HG03457 (cell line): ENCODE measurements around the gene TXNRD3.
"Not testable (repeated sequence)": the region's sequence is repeated elsewhere in the genome, so short reads cannot be mapped to it uniquely, and the experiment has no call there.

Experiments used
- ATAC-seq: cut with Tn5 transposase; IDR thresholded peaks from one replicate; pipeline ENCODE4 v1.9.1; 2021; ENCODE audit warnings: moderate number of reproducible peaks; ENCODE audit not compliant: unreplicated experiment

TXNRD3 gene

GRCh38 chr3:126604691-126605090 is 50.2 kb downstream of the TXNRD3 start:
- ATAC-seq: no peak

DNA sequence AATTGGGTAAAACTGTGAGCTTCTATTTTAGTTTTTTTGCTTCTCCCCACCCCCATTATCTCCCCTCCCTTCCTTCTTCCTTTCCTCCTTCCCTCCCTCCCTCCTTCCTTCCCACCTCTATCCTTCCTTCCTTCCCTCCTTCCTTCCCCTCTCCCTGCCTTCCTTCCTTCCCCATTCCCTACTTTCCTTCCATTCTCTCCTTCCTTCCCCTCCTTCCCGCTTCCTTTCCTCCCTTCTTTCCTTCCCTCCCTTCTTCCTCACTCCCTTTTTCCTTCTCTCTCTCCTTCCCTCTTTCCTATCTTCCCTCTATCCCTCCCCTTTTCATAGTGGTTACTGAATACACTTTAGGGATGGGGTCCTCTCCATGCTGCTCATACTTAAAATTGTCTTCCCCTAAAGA is 55.8 kb downstream of the TXNRD3 start:
- ATAC-seq: no peak

- ATAC-seq: not testable (repeated sequence)
These were observed 59.4 kb downstream of the TXNRD3 start for GRCh38 chr3:126595479-126595878.

DNA sequence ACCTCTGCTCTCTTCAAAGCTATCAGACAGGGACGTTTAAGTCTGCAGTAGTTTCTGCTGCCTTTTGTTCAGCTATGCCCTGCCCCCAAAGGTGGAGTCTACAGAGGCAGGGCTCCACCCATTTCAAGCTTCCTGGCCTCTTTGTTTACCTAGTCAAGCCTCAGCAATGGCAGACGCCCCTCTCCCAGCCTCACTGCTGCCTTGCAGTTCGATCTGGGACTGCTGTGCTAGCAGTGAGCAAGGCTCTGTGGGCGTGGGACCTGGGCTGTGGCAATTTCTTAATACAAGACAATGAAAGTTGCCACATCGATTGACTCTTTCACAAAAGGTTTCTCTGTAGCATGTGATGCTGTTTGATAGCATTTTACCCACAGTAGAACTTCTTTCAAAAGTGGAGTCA is 63.4 kb downstream of the TXNRD3 start:
- ATAC-seq: not testable (repeated sequence)

GRCh38 chr3:126582311-126582710 is 72.6 kb downstream of the TXNRD3 start:
- ATAC-seq: no peak

GRCh38 chr3:126581569-126581968 is 73.4 kb downstream of the TXNRD3 start:
- no peak for ATAC-seq

DNA sequence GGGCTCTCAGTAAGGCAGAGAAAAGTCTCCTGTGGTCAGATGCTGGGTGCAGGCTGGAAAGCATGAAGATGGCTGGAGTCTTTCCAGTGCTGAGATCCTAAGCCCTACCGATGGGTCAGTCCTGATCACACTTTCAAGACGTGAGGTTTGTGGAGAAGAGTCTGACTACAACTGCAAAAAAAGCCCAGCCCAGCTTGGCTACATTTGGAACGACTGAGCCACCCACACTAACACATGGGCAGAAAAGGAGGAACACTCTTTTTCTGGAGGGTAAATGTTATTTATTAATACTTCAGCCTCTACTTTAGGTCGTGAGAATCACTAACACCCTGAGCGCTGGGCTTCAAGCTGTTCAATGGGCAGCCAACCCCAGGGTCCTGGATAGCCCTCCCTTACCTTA is 74.2 kb downstream of the TXNRD3 start:
- ATAC-seq: no peak

DNA sequence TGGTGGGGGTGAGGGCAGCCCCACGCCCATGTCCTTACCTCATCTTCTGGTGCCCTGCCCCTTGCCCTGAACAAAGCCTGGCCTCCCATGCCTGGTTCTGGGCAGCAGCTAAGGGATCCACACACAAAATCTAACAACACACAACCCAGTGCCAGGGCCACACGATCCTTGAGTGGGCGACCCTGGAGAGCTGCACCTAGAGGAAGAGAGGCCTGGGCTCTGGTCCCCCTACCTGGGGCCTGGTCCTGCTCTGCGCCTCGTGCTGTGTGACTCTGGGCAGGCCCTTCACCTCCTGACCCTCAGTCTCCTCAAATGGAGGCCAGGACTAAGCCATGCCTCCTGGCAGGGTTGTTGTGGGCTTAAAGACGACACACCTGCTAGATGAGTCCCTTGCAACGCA is 76.2 kb downstream of the TXNRD3 start:
- no peak for ATAC-seq

DNA sequence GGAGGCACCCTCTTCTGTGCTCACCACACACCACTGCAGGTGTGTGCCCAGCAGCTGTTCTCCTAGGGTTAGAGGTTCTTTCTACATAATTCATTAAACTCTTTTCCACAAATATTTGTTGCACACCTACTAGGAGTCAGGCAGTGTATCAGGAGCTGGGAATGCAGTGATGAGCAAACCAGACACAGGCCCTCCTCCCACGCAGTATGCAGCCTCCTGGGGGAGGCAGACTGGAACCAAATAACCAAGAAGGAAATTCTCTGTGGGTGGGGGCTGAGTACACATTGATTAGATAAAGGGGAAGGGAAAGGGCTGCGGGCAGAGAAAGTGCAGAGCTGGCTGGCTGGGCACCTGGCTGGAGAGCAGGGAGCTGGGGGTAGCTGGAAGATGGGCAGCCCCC is 77.7 kb downstream of the TXNRD3 start:
- ATAC-seq: no peak

GRCh38 chr3:126573492-126574117 is 81.3 kb downstream of the TXNRD3 start:
- no peak for ATAC-seq

DNA sequence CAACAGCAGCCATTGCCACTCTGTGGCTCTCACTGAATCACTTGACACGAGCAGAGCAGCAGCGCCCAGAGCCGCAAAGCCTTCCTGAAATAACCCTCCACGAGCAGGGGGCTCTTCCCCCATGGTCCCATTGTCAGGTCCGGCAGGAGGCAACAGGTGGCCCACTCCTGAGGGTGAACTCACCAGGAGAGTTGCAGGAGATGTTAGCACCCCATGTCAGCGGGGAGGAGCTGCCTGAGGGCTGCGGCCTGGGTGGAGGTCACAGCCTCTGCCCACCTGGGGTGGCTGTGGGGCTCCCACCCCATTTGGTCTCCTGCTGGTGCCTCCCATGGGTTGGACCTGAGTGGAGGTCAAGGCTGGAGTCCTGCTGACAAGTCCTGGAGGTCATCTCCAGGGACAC is 83.8 kb downstream of the TXNRD3 start:
- ATAC-seq: no peak

DNA sequence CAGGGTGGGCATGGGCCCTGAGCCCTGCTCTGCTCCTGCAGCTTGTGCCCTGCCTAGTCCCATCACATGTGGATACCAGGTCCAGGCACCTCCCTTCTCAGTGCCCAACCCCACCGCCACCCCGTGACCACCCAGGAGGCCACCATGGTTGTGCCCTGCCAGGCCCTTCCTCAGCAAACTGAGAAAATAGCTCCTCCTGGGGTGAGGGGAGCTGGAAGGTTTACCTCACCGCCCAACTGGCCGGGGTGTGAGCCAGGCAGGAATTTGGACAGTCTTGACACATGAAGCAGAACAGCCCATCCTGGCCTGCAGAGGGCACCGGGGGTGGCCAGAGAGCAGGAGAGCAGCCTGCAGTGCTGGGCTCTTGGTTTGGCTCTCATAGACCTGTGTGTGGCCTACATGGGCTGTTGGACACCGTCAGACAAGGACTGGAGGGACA is 84.8 kb downstream of the TXNRD3 start:
- no peak for ATAC-seq

GRCh38 chr3:126569390-126569975 is 85.4 kb downstream of the TXNRD3 start:
- no peak for ATAC-seq

- no peak for ATAC-seq
These were observed 86.1 kb downstream of the TXNRD3 start for GRCh38 chr3:126568776-126569342.

DNA sequence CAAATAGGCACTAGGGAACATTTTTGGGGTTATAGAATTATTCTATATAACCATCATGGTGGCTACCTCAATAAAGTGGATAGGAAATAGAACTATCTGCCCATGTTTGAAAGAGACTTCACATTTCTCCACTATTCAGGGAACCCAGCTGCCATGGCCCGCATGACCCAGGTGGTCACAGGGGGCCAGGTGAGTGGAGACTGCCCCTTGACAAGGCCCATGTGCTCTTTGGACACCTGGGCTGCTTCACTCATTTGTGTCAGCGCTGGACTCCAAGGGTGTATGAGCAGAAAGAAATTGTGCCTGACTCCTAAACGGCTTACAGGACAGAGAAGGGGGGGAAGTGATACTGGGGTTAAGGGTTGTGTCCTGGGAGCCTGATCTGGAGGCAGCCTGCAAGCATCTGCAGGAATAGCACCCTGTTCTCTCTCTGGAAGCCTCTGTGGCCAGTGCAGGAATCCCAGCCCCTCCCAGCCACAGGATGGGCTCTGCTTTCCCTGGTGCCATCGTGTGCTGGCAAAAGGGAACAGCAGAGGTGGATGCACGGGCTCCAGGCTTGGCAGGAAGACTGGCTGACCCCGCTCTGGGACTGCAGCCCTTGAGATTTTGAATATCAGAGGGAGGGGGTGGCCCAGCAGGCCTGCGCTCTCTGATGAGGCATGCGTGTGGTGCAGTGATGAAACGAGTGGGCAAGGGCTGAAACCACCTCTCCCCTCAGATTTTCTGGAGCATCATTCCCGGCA is 87.1 kb downstream of the TXNRD3 start:
- no peak for ATAC-seq

DNA sequence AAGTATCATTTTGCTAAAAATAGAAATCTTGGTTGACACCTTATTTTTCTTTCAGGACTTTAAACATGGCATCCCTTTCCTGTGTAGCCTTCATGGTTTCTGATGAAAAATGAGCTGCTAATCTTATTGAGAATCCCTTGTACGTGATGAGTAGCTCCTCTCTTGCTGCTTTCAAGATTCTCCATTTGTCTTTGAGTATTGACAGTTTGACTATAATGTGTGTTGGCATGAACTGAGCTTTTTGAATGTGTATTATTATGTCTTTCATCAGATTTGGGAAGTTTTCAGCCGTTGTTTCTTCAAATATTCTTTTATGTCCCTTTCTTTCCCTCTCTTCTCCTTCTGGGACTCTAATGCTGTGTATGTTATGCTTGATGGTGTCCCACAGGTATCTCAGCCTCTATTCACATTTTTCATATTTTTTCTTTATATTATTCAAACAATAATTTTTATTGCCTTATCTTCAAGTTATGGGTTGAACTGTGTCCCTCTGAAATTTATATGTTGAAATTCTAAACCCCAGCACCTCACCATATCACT is 92.1 kb downstream of the TXNRD3 start:
- no peak for ATAC-seq

DNA sequence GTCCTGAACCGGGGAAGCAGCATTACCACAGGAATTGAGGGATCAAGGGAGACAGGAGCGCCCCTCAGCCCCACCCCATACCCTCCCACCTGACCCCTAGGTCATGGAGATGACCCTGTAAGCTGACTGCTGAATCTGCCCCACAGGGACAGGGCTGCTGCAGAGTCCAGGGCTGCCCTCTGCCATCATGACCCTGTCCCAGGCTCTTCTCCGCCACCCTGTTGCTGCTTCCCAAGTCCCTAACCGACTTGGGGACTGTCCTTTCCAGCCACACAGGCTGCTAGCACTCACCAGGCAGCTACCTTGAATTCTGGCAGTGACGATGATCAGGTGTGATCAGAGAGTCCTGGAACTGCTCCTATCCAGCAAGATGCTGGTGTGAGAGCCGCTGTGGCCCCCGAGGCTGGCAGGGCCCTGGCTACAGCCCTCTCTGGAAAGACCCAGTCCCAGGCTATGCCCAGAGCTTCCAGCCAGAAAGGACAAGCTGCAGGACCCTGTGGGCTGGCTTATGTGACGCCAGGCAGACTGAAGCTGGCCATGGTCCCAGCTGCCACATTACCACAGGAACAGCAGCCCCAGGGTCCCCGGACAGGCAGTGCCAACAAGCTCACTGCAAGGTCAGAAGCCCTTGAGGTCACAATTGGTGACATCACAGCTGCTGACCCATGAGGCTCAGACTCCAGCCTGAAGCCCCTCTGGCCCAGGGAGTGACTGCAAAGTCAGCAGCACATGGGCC is 96.4 kb downstream of the TXNRD3 start, which contains the start of gene C3orf22:
Gene C3orf22, minus strand, starts transcription at position 597 of the 736 bp plus-strand sequence. CDS start 5,542 bp downstream, outside the sequence.
- no peak for ATAC-seq

- ATAC-seq: no peak
These were observed 97.2 kb downstream of the TXNRD3 start for GRCh38 chr3:126557761-126558160.

DNA sequence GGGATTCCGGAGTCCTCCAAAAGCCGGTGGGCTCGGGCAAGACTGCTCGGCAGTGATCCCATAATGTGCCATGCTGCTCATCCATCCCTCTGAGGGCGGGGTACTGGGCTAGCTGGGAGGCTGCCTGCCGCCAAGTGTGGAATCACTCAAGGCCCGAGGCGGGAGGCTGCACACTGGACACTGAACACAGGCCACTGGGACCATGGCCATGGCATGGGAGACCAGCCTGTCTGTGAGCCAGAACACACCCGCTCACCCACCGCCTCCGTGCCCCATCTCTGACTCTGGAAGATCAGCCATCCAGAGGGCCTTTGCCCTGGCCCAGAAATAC is 97.5 kb downstream of the TXNRD3 start:
- no peak for ATAC-seq
